Measurements from ENCODE around the gene OSBPL8. TPM values are rescaled to one million over a fixed set of nuclear protein-coding genes. Genes with fewer than 3 reads are reported as not detected.

The OSBPL8 gene
- total and polyA plus RNA-seq, 2 of the 8 experiments (the other 6 are each of a cell fraction or from before 2014, with no cell fraction given), result 10.9 to 81.1 TPM

- TF ChIP-seq CHD7 (IDR thresholded peaks at IDR 0.05; ENCODE audit: insufficient replicate concordance, low read length) (no peak), RXRA (IDR thresholded peaks at IDR 0.05; ENCODE audit: insufficient read depth, low read depth, low read length) (no peak), RAD21 (IDR thresholded peaks at IDR 0.05 in 1 of 2, conservative IDR thresholded peaks at IDR 0.05 in 1 of 2; ENCODE audit: low read depth in 2 of 2, low read length in 2 of 2) (no peak), POLR2AphosphoS5 (IDR thresholded peaks at IDR 0.05; ENCODE audit: low read depth, low read length) (no peak), JUND (IDR thresholded peaks at IDR 0.05; ENCODE audit: low read length) (no peak)
Observed at GRCh38 chr12:76316468-76316867, 243.1 kb downstream of the OSBPL8 start (continued).

All from H1 (cell line).